H1 (cell line): ENCODE measurements around the gene FHIT. TPM values are rescaled to one million over a fixed set of nuclear protein-coding genes. Genes with fewer than 3 reads are reported as not detected.

Experiments
- CTCF ChIA-PET: fragments of 300-600 bp; sonication (Branson Sonifier 250); formaldehyde crosslinking; loops from one replicate; lab custom pipeline; 2021; ENCODE audit not compliant: partially characterized antibody; lab: Charles Lee
- POLR2A ChIA-PET: fragments of 300-600 bp; sonication (Branson Sonifier 250); formaldehyde crosslinking; loops from one replicate; lab custom pipeline; 2021; ENCODE audit warnings: inconsistent platforms; ENCODE audit not compliant: partially characterized antibody; lab: Charles Lee
- DNase-seq, 2 experiments: peaks; one replicate each; pipeline versions ENCODE4 v3.0.0 to v3.0.0-alpha.2; 2010 to 2022; ENCODE audit warnings: low spot score in 2 of 2, low read depth in 1 of 2, mixed read lengths in 1 of 2
- FAIRE-seq: peaks from 2 replicates; lab custom pipeline; 2011; peaks lifted over from hg19 to GRCh38; lab: Jason Lieb, UNC
- H2AFZ ChIP-seq: 2 replicates; pipeline ENCODE4 v1.8.1; 2012; ENCODE audit warnings: low read length, inconsistent platforms
- H2AK5ac ChIP-seq: 2 replicates; pipeline ENCODE4 v1.6.1; 2013; ENCODE audit warnings: low read depth, low read length
- H2BK120ac ChIP-seq: replicated peaks from 2 replicates; pipeline ENCODE3; 2013; ENCODE audit warnings: low read depth, low read length, inconsistent platforms
- H2BK12ac ChIP-seq: 2 replicates; pipeline ENCODE4 v1.6.1; 2013; ENCODE audit warnings: low read depth, low read length
- H2BK15ac ChIP-seq: 2 replicates; pipeline ENCODE4 v1.6.1; 2013; ENCODE audit warnings: low read length
- H2BK20ac ChIP-seq: 2 replicates; pipeline ENCODE4 v1.6.1; 2013; ENCODE audit warnings: low read length
- H2BK5ac ChIP-seq: 2 replicates; pipeline ENCODE4 v1.6.1; 2013; ENCODE audit warnings: low read depth, low read length
- H3K14ac ChIP-seq: 2 replicates; pipeline ENCODE4 v1.6.1; 2013; ENCODE audit warnings: inconsistent platforms; ENCODE audit not compliant: insufficient read length
- H3K18ac ChIP-seq: 2 replicates; pipeline ENCODE4 v1.6.1; 2013; ENCODE audit warnings: low read length; ENCODE audit errors: extremely low read depth
- H3K23ac ChIP-seq: 2 replicates; pipeline ENCODE4 v1.6.1; 2013; ENCODE audit warnings: inconsistent platforms; ENCODE audit not compliant: insufficient read length
- H3K23me2 ChIP-seq: 2 replicates; pipeline ENCODE4 v1.6.1; 2013; ENCODE audit warnings: low read depth, low read length
- H3K27ac ChIP-seq: 2 replicates; pipeline ENCODE4 v1.6.1; 2011; ENCODE audit warnings: low read depth, low read length, inconsistent platforms
- H3K27me3 ChIP-seq, 4 experiments: replicated peaks in 1 of 4; 1 replicate in 1 of 4; 2 replicates in 3 of 4; pipeline versions ENCODE4 v1.6.1 to v1.8.1; 2011 to 2013; ENCODE audit warnings: low read length in 3 of 4, mild to moderate bottlenecking in 3 of 4, inconsistent platforms in 2 of 4, mixed read lengths in 2 of 4, moderate library complexity in 1 of 4; ENCODE audit not compliant: control insufficient read depth in 3 of 4, insufficient read depth in 3 of 4; ENCODE audit errors: extremely low read depth in 1 of 4
- H3K36me3 ChIP-seq, 4 experiments: 2 replicates each; pipeline versions ENCODE4 v1.6.1 to v1.8.1; 2011 to 2013; ENCODE audit warnings: mild to moderate bottlenecking in 4 of 4, low read length in 3 of 4, moderate library complexity in 2 of 4, control low read depth in 1 of 4, inconsistent platforms in 1 of 4; ENCODE audit not compliant: insufficient read depth in 4 of 4, control insufficient read depth in 2 of 4
- H3K4ac ChIP-seq: replicated peaks from 2 replicates; pipeline ENCODE3; 2013; ENCODE audit warnings: low read length, low read depth, mixed read lengths, inconsistent platforms; ENCODE audit not compliant: insufficient read length
- H3K4me1 ChIP-seq, 4 experiments: replicated peaks in 1 of 4; 1 replicate in 1 of 4; 2 replicates in 3 of 4; pipeline versions ENCODE4 v1.6.1 to v1.8.1; 2011 to 2013; ENCODE audit warnings: low read length in 3 of 4, inconsistent platforms in 2 of 4, mixed read lengths in 1 of 4; ENCODE audit not compliant: insufficient read depth in 4 of 4, control insufficient read depth in 3 of 4
- H3K4me2 ChIP-seq, 2 experiments: 2 replicates each; pipeline versions ENCODE4 v1.6.1 to v1.8.1; 2011 to 2013; ENCODE audit warnings: low read depth in 2 of 2, low read length in 2 of 2, control low read depth in 1 of 2, inconsistent platforms in 1 of 2, mild to moderate bottlenecking in 1 of 2; ENCODE audit not compliant: insufficient read depth in 1 of 2
- H3K4me3 ChIP-seq, 4 experiments: fragments of 200-600, 300-600 bp in 1 of 4; sonication (generic), shearing (Covaris generic), sonication (Bioruptor Twin) in 1 of 4; 2 replicates each; pipeline versions ENCODE4 v1.5.1 to v1.8.1; 2011 to 2016; ENCODE audit warnings: low read length in 4 of 4, low read depth in 3 of 4, control low read depth in 2 of 4, inconsistent platforms in 2 of 4, mild to moderate bottlenecking in 2 of 4, mixed read lengths in 1 of 4, moderate library complexity in 1 of 4; ENCODE audit not compliant: insufficient read depth in 2 of 4; ENCODE audit errors: extremely low read depth in 1 of 4
- H3K56ac ChIP-seq: replicated peaks from 2 replicates; pipeline ENCODE3; 2013; ENCODE audit warnings: low read depth, mild to moderate bottlenecking, mixed read lengths, low read length, inconsistent platforms; ENCODE audit not compliant: insufficient read length
- H3K79me1 ChIP-seq: 2 replicates; pipeline ENCODE4 v1.6.1; 2013; ENCODE audit warnings: low read depth, low read length, control low read depth
- H3K79me2 ChIP-seq, 2 experiments: 2 replicates each; pipeline versions ENCODE4 v1.6.1 to v1.8.1; 2012 to 2013; ENCODE audit warnings: low read length in 2 of 2, mild to moderate bottlenecking in 2 of 2, inconsistent platforms in 1 of 2; ENCODE audit not compliant: insufficient read depth in 2 of 2, control insufficient read depth in 1 of 2
- H3K9ac ChIP-seq, 4 experiments: replicated peaks in 1 of 4; 1 replicate in 1 of 4; 2 replicates in 3 of 4; pipeline versions ENCODE4 v1.6.1 to v1.8.1; 2011 to 2013; ENCODE audit warnings: low read depth in 3 of 4, low read length in 3 of 4, control low read depth in 2 of 4, mild to moderate bottlenecking in 2 of 4, moderate library complexity in 2 of 4, inconsistent platforms in 1 of 4; ENCODE audit errors: extremely low read depth in 1 of 4
- H3K9me3 ChIP-seq, 2 experiments: 2 replicates each; pipeline versions ENCODE4 v1.6.1 to v1.8.1; 2012 to 2013; ENCODE audit warnings: mild to moderate bottlenecking in 2 of 2, moderate library complexity in 2 of 2, control low read depth in 1 of 2, inconsistent platforms in 1 of 2, low read depth in 1 of 2, low read length in 1 of 2, mixed read lengths in 1 of 2; ENCODE audit not compliant: insufficient read depth in 2 of 2
- H4K20me1 ChIP-seq, 2 experiments: replicated peaks in 1 of 2; 2 replicates each; pipeline versions ENCODE3 to v1.8.1; 2011 to 2013; ENCODE audit warnings: inconsistent platforms in 2 of 2, low read length in 2 of 2, mild to moderate bottlenecking in 1 of 2; ENCODE audit not compliant: insufficient read depth in 2 of 2, control insufficient read depth in 1 of 2
- H4K5ac ChIP-seq: 2 replicates; pipeline ENCODE4 v1.6.1; 2013; ENCODE audit warnings: low read length, low read depth, mixed read lengths, inconsistent platforms; ENCODE audit not compliant: insufficient read length
- H4K8ac ChIP-seq: 2 replicates; pipeline ENCODE4 v1.8.0; 2013; ENCODE audit warnings: mild to moderate bottlenecking, moderate library complexity, low read length, inconsistent platforms; ENCODE audit not compliant: insufficient read depth; ENCODE audit errors: extremely low read depth
- H4K91ac ChIP-seq: replicated peaks from 2 replicates; pipeline ENCODE3; 2013; ENCODE audit warnings: low read length, mixed read lengths, inconsistent platforms; ENCODE audit not compliant: insufficient read length
- E2F6 ChIP-seq: IDR thresholded peaks from 2 replicates; pipeline ENCODE4 v1.6.1; 2012; ENCODE audit warnings: inconsistent platforms
- EP300 ChIP-seq, 2 experiments: IDR thresholded peaks; 1 replicate in 1 of 2; 2 replicates in 1 of 2; pipeline ENCODE4 v1.6.1; 2011 to 2012; ENCODE audit warnings: low read depth in 2 of 2, low read length in 2 of 2, mild to moderate bottlenecking in 2 of 2, borderline replicate concordance in 1 of 2, inconsistent platforms in 1 of 2, moderate library complexity in 1 of 2
- GTF2F1 ChIP-seq: IDR thresholded peaks from 2 replicates; pipeline ENCODE4 v1.6.1; 2012; ENCODE audit warnings: low read depth, low read length, improper control_type of control experiment, borderline replicate concordance
- POU5F1 ChIP-seq: IDR thresholded peaks from 2 replicates; pipeline ENCODE4 v1.6.1; 2011; ENCODE audit warnings: low read depth, mild to moderate bottlenecking, low read length, moderate library complexity
- SP1 ChIP-seq: IDR thresholded peaks from 2 replicates; pipeline ENCODE4 v1.6.1; 2011; ENCODE audit warnings: low read depth, low read length
- TEAD4 ChIP-seq: IDR thresholded peaks from 2 replicates; pipeline ENCODE4 v1.6.1; 2012; ENCODE audit warnings: low read depth, low read length, inconsistent platforms, mixed read lengths
- WGBS, 2 experiments: shearing (Covaris generic) in 1 of 2; methylation state at CpG; one replicate each; pipeline versions ENCODE4 v1.1.6 to v1.1.7; 2013 to 2015; ENCODE audit warnings: low lambda C conversion rate in 2 of 2, mixed read lengths in 2 of 2, inconsistent platforms in 1 of 2, low coverage in 1 of 2, missing lambda C conversion rate in 1 of 2; ENCODE audit not compliant: insufficient replicate concordance in 2 of 2, insufficient coverage in 1 of 2, insufficient read length in 1 of 2; ENCODE audit errors: extremely low coverage in 1 of 2, missing lambda C conversion rate in 1 of 2; 5-methylcytosine and 5-hydroxymethylcytosine counted together
- polyA plus RNA-seq, 7 experiments: library from polyadenylated mRNA; depleted of rRNA in 3 of 7; stranded (reverse) in 5 of 7; unstranded in 2 of 7; fragments of >200 nt in 5 of 7; fragments of 200-250 nt in 2 of 7; gene quantifications; 1 replicate in 5 of 7; 2 replicates in 1 of 7; 4 replicates in 1 of 7; pipeline versions ENCODE4 v1.2.1 to v1.2.3, GENCODE V29; 2011 to 2013; ENCODE audit warnings: missing spikeins in 2 of 7, mixed read lengths in 2 of 7
- total RNA-seq: library from RNA; stranded (reverse); fragmentation: NEBNext Ultra II Directional; extraction: Animal tissue kit (Norgen Biotek cat#: 25700); gene quantifications from 2 replicates; pipeline ENCODE4 v1.2.1, GENCODE V29; 2021

Gene FHIT
- total and polyA plus RNA-seq, 2 of the 8 experiments (the other 6 are each of a cell fraction or from before 2014, with no cell fraction given), result 1.2 to 3.2 TPM

GRCh38 chr3:60553144-60553543 is 698.1 kb downstream of the FHIT start:
- H2AFZ ChIP-seq, result no peak overlapping the region
- no peak overlapping the region for H2BK15ac ChIP-seq
- H4K5ac ChIP-seq, result no peak overlapping the region
- no peak overlapping the region for H2BK120ac ChIP-seq
- no peak overlapping the region for H2BK5ac ChIP-seq
- no peak overlapping the region for H2AK5ac ChIP-seq
- DNase-seq (no peak), FAIRE-seq (no peak)
- peaks cover 0 to 24% (median 10%) of the 10 kb centered on the region in 4 experiments; a peak in 4 of 7 replicates for H3K4me1 ChIP-seq
- no peak overlapping the region for H3K9ac ChIP-seq
- CTCF ChIA-PET, result no interaction called here
- H3K23ac ChIP-seq, result no peak overlapping the region
- no peak overlapping the region for H2BK20ac ChIP-seq
- no peaks in the 10 kb centered on the region for H3K23me2 ChIP-seq
- H3K4me3 ChIP-seq, result no peak overlapping the region
- H3K27ac ChIP-seq, result no peak overlapping the region
- H4K20me1 ChIP-seq, result no peaks in the 10 kb centered on the region
- H3K4me2 ChIP-seq, result no peak overlapping the region
- H3K4ac ChIP-seq, result no peak overlapping the region
- no peaks in the 10 kb centered on the region for H3K79me1 ChIP-seq
- POLR2A ChIA-PET, result no interaction called here
- H2BK12ac ChIP-seq, result no peak overlapping the region
- no peaks in the 10 kb centered on the region for H3K79me2 ChIP-seq
- no peak overlapping the region for H4K8ac ChIP-seq
- no peaks in the 10 kb centered on the region; a peak in 1 of 4 replicates for H3K9me3 ChIP-seq
- WGBS, 2 experiments, result 96% methylated on average over 3 of the region's 3 CpGs; no CpG with 5 or more reads in 1 of the 2 experiments
- H4K91ac ChIP-seq, result no peak overlapping the region
- no peak overlapping the region for H3K18ac ChIP-seq
- no peak overlapping the region for H3K14ac ChIP-seq
- peaks cover 0 to 3% (median 0%) of the 10 kb centered on the region in 4 experiments; a peak in 1 of 8 replicates for H3K36me3 ChIP-seq
- no peak for TF ChIP-seq GTF2F1
- TF ChIP-seq EP300 (IDR thresholded peaks at IDR 0.05; ENCODE audit: borderline replicate concordance in 1 of 2, low read depth in 2 of 2, low read length in 2 of 2), result no peak
- TF ChIP-seq SP1, result no peak
- TF ChIP-seq POU5F1, result no peak
- no peak for TF ChIP-seq TEAD4
- TF ChIP-seq E2F6, result no peak
- no peak overlapping the region for H3K56ac ChIP-seq
- no peaks in the 10 kb centered on the region; a peak in 1 of 7 replicates for H3K27me3 ChIP-seq
